DMS53 treated with DMSO at 0.1 percent for 48 hours (cell line): Measurements from ENCODE around the gene TARBP2.

Source experiments
- DNase-seq: peaks from one replicate; lab custom pipeline; 2025; ENCODE audit not compliant: unreplicated experiment; lab: John Stamatoyannopoulos, UW

The TARBP2 gene

DNA sequence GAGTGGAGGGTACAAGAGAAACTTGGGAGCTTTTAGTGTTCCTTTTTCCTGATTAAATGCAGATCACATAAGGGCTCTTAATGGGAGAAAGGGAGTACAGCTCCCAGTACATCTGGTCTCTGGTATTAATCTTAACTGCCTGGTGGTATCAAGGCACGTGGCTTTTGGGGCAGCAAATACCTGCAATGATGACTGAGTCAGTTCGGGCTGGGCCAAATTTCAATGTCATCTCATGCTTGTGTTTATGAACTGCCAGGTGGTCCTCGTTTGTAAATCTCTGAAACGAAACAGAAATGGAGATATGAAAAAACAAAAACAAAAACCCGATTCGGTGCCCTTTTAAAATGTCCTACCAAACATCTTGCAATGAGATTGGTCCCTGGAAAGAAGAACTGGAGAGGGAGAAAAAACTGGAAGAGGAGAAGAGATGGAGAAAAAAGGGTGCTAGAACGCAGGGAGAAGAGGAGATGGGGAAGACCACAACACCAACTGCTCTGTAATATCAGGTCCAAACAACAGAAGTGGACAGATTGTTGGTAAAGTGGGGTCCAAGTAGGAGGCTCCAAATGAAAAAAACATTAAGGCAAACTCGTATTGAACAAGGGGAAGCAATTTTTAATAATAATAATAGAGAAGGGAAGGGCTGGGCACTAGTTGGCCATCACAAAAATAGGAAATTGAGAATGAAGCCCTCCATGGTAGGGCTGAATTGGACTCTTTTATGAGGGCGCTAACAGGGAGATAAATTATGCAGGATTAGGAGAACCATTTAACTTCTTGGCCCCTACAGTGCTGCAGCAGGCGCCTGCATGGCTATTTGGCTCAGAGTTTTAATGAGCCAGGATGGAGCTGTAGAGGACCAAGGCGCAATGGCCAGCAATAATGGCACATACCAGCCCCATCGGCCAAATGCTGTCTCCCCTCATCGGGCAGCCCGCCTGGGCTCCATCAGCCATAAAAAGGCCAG, 51.6 kb downstream of the TARBP2 start:
- no peak for DNase-seq
